ENCODE measurements around the gene NDUFAF8.

The NDUFAF8 gene

DNA sequence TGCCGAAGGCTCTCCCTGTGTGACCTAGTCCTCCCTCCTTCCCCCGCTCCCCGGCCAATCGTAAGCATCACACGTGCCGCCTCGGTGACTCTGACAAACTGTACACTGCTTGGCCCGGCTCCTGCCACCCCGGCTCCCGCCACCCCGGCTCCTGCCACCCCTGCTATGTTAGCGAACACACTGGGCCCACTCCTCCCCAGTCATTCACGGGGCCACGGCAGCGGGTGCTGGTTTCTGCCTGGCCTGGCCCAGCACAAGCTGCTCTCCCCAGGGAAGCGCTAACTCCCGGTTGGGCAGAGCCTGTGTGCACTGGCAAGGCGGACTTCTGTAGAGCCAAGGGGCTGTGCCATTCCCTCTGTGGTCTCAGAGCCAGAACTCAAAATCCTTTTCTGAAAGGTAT is 22.0 kb downstream of the NDUFAF8 start:
- Mint-ChIP-seq H3K4me3 (no peak overlapping the region), H3K4me1 (no peaks in the 10 kb centered on the region), H3K27me3 (no peaks in the 10 kb centered on the region), H3K36me3 (peaks cover 3% of the 10 kb centered on the region), H3K27ac (no peak overlapping the region), H3K9me3 (no peaks in the 10 kb centered on the region)

DNA sequence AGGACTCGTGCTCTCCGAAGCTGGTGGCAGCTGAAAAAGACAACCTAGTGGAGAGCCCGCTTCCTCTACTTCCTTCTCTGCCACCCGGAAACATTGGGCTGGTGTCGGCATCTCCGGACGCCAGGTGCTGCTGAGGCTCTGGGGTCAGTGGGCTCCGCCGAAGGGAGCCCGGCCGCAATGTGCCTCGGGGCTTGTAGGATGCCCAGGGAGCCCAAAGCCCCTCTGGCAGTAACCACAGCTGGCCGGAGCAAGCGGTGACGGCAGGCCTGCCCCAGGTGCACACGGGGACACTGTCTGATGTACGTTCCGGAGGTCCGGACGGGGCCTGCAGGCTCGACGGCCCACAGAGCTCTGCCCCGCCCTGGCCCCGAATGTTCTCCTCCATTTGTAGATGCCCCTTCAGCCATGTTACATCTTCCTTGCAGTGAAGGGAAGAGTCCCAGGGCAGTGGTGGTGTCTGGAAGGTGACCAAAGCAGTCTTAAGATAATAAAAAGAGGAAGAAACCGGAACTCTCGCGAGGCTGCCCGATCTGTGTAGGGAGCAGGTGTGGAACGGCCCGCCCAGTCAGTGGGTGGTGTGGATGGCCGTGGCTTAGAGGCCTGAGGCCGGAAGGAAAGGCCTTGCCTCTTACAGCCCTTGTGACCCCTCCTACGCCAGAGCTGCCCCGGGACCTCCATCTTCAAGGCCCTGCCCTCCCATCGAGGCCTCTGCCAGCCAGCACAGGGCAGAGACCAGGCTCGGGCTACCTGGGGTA is 22.6 kb downstream of the NDUFAF8 start:
- H3K4me1 Mint-ChIP-seq: no peaks in the 10 kb centered on the region

DNA sequence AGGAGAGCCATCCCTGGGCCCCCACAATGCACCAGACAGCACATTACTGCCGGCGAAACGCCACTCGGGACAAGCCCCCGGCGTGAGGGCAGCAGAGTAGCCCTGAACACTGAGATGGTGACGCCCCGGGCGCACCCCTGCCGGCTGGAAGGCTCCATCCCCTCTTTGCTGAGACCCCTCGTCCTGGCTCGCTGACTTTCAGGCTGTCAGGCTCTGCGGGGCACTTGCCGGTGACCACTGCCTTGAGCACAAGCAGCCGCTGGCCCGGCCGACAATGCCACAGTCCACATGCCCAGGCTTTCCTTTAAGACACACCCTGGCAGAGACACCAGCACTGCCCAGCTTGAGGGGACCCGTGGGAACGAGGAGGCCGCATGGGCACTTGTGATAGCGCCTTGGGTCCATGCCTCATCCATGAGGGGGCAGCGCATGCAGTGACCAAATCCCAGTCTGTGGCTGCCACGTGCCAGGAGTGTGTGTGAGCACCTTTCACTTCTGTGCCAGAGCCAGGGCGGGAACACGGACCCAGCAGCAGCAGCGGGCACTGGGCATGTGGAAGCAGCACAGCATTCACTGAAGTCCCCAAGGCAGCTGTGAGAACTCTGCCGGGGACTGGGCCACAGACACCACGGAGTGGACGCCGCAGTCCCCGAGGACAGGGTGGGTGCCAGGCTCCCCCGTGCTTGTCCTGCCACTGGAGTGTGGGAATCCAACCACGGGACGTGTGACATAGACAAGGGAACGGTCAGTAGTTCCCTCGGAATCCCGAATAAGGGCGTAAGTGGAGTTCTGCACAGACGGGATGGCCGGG is 24.5 kb downstream of the NDUFAF8 start:
- H3K9me3 Mint-ChIP-seq: no peaks in the 10 kb centered on the region
- H3K4me3 Mint-ChIP-seq: no peak overlapping the region
- no peaks in the 10 kb centered on the region for H3K27me3 Mint-ChIP-seq
- H3K27ac Mint-ChIP-seq: no peak overlapping the region
- H3K4me1 Mint-ChIP-seq: no peaks in the 10 kb centered on the region
- H3K36me3 Mint-ChIP-seq: peaks cover 5% of the 10 kb centered on the region

More for the DNA sequence above, 22.6 kb downstream of the NDUFAF8 start:
- Mint-ChIP-seq H3K36me3 (peaks cover 3% of the 10 kb centered on the region), H3K27me3 (no peaks in the 10 kb centered on the region), H3K4me3 (no peak overlapping the region), H3K27ac (no peak overlapping the region), H3K9me3 (no peaks in the 10 kb centered on the region)

DNA sequence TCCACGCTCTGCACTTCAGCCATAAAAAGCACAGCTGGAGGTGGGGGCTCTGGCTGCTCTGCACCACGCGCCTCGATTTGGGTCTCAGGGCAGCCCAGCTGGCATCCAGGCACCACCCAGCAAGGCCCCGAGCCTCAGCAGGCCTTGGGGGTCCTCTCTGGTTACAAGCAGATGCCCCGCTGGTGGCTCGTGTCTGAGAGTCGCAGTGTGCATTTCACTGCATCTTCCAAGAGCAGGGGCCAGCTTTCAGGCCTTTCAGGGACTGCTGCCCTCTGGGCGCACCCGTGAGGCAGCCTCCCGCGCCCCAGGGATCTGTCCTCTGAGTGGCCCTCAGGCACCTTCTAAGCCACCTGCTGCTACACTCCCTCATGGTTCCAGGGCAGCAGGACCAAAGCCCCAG is 25.5 kb downstream of the NDUFAF8 start:
- Mint-ChIP-seq H3K9me3 (no peaks in the 10 kb centered on the region), H3K4me1 (no peaks in the 10 kb centered on the region), H3K36me3 (peaks cover 9% of the 10 kb centered on the region), H3K4me3 (no peak overlapping the region), H3K27ac (no peak overlapping the region), H3K27me3 (no peaks in the 10 kb centered on the region)

DNA sequence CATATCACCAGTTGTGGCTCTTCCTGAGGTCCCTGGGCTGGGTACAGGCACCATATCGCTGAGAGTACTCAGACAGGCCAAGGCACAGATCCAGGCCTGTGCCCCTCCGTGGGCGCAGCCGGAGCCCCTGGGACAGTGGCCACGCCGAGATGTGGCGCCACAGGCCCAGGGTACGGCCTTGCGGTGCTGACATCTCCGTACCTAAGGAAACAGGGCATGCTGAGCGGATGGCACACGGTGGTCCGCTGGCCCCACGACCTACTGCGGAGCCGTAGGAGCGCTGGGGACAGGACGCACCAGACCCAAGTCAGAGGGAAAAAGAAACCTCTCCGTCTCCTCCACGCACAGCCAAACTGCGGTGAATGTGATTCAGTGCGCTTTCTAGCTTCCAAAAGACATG is 26.5 kb downstream of the NDUFAF8 start:
- Mint-ChIP-seq H3K27me3 (no peaks in the 10 kb centered on the region), H3K36me3 (peaks cover 9% of the 10 kb centered on the region), H3K4me1 (no peaks in the 10 kb centered on the region), H3K9me3 (no peaks in the 10 kb centered on the region), H3K4me3 (no peak overlapping the region), H3K27ac (no peak overlapping the region)

DNA sequence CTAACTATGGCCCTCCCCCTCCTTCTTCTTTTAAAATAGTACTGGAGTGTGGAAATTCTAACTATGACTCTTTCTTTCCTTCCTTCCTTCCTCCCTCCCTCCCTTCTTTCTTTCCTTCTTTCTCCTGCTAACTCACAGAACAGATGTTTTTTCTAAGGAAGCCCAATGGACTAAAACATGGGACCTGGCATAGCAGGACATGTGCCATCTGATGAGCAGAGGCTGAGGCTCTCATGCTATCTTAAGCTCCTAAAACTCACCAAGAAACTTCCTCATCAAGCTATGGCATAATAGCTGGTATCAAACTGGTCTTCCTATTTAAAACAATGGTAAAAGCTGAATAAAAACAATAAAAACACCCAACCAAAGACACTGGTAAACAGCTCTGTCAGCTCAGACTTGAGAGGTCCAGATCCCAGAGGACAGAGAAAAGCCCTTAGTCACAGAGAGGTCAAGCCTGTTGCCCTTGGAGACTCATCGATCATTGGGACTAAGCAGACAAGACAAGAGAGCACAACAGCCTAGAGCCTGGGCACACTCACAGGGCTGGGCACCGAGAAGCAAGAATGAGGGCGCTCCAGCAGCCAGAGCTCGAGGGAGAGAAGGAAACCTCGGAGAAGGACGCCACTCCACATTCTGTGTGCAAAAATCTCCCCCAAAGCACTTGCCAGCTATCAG is 28.4 kb downstream of the NDUFAF8 start:
- H3K4me3 Mint-ChIP-seq: no peak overlapping the region
- H3K9me3 Mint-ChIP-seq: no peaks in the 10 kb centered on the region
- no peaks in the 10 kb centered on the region for H3K27me3 Mint-ChIP-seq
- peaks cover under 1% of the 10 kb centered on the region for H3K4me1 Mint-ChIP-seq
- H3K36me3 Mint-ChIP-seq: peaks cover 10% of the 10 kb centered on the region
- H3K27ac Mint-ChIP-seq: peak overlapping the region; percentile 31

DNA sequence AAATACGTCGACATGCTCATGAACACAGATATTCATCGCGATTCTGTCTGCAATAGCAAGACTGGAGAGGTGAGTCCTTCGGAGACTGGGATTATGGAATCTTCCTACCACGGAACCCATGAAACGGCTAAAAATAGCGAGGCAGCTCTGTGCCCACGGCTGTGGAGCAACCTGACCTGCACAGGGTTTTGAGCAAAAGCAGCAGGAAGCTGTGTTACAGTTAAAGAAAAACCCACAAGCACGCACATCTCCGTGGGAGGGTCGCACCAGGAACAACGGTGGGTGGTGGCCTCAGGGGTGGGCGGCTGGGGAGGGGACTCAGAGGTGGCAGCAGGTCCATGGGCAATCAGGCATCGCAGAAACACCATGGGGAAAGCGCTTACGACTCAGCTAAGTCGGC is 31.2 kb downstream of the NDUFAF8 start:
- Mint-ChIP-seq H3K36me3 (peaks cover 13% of the 10 kb centered on the region), H3K4me1 (peaks cover 6% of the 10 kb centered on the region), H3K4me3 (no peak overlapping the region), H3K27me3 (no peaks in the 10 kb centered on the region), H3K9me3 (no peaks in the 10 kb centered on the region), H3K27ac (no peak overlapping the region)

DNA sequence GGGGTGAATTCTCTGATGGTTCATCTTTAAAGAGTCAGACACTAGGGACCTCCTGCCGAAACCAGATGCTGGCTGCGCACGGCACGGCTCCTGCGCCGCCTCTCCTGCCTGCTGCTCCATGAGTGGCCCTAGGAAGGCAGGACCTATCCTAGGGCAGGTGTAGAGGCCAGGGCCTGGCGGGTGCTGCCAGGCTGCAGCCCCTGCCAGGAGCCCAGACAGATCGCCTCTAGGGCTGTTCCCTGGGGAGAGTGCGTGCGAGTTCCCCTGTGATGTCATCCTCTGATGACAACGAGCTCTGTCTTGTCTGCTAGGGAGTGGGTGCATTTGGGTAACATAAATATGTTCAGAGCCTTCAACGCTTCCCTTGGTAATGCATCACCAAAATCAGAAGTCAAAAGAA is 32.1 kb downstream of the NDUFAF8 start:
- Mint-ChIP-seq H3K36me3 (peaks cover 11% of the 10 kb centered on the region), H3K27ac (no peak overlapping the region), H3K4me1 (peaks cover 6% of the 10 kb centered on the region)

DNA sequence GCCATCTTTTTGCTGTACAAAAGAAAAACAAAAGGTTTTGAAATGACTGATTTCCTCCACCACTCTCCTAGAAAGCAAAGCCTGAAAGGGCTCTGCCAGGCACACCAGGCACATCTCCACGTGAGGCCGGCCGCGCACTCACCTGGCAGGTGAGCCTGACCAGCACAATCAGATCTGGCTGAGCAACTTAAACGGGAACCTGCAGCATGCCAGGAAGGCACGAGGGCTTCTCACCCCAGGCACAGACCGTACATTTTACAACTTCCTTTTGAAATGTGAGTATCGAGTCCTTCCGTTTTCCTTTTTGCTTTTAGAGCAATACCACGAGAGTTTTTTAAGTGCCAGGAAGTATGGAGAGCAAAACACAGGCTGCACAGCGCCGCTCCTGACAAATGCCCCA is 33.5 kb downstream of the NDUFAF8 start:
- Mint-ChIP-seq H3K4me3 (no peak overlapping the region), H3K36me3 (peaks cover 11% of the 10 kb centered on the region), H3K27me3 (no peaks in the 10 kb centered on the region), H3K27ac (peak overlapping the region; percentile 41), H3K4me1 (peaks cover 6% of the 10 kb centered on the region), H3K9me3 (no peaks in the 10 kb centered on the region)

More for the DNA sequence above, 32.1 kb downstream of the NDUFAF8 start:
- Mint-ChIP-seq H3K9me3 (no peaks in the 10 kb centered on the region), H3K4me3 (no peak overlapping the region), H3K27me3 (no peaks in the 10 kb centered on the region)

DNA sequence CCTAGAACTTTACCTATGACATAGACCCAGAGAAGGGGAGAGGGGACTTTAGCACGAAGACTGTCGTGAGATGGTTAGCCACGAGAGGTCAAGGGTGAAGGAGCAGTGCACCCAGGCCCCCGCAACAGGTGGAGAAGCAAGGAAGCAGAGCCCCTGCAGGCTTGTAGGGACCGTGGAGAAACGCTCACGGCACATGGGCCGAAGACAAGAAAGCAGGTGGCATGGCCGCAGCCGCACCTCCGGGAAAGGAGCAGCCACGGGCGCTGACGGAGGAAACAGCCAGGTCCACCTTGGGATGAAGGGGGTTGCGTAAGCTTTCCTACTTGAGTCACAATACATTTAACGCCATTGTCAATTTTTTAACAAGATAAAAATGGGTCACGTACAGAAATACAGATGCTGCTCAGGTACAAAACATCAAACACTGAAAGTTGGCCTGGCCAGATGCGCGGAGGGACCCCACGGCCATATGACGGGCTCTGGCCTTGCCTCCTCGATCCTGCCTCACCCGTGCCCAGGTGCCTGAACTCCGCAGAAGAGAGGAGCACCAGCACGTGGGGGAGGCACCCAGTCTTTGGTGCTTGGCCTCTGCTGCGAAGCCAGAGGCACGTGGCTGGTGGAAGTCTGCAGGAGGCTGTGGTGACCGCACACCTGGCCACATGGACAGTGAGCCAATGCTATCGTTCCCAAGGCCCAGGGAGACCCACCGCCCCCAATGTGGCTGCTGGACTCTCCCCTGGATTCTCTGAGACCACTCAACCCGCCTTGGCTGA is 34.8 kb downstream of the NDUFAF8 start:
- Mint-ChIP-seq H3K36me3 (peaks cover 7% of the 10 kb centered on the region), H3K4me3 (no peak overlapping the region), H3K27ac (no peak overlapping the region), H3K9me3 (no peaks in the 10 kb centered on the region), H3K27me3 (no peaks in the 10 kb centered on the region), H3K4me1 (peaks cover 6% of the 10 kb centered on the region)

DNA sequence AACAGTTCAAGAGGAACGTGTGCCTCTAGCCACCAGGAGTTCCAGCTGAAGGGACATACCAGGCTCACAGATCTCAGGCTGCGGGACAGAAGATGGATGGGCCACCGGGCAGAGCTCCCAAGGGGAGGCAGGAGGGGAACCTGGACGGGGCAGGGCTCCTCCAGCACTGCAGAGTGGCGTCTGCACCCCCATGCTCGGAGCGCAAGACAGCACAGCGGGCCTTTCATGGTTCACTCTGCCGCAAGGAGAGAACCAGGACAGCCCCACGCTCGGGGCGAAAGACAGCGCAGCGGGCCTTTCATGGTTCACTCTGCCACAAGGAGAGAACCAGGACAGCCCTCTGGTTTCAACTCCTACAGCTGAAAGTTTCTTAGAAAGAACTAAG is 35.3 kb downstream of the NDUFAF8 start:
- Mint-ChIP-seq H3K27me3 (no peaks in the 10 kb centered on the region), H3K4me1 (peaks cover 6% of the 10 kb centered on the region), H3K9me3 (no peaks in the 10 kb centered on the region), H3K4me3 (no peak overlapping the region), H3K27ac (no peak overlapping the region), H3K36me3 (peaks cover 6% of the 10 kb centered on the region)

DNA sequence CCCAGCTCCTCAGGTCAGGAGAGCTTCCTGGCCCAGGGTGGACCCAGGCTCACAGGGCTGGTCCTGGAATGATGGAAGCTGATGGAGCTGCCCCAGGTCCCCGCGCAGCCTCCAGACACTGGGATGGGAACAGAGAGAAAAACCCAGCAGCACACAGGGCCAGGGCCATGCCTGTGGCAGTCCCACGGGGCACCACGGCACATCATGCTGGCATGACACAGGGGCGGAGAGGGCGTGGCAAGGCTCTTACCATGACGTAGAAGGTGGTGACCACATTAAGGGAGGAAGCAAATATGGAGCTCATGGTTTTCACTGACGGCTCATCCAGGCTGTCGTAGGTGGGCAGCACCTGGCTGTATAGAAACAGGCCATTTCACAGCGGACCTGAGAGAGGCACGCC is 37.7 kb downstream of the NDUFAF8 start:
- Mint-ChIP-seq H3K9me3 (no peaks in the 10 kb centered on the region), H3K27me3 (no peaks in the 10 kb centered on the region), H3K36me3 (peaks cover 8% of the 10 kb centered on the region), H3K27ac (no peak overlapping the region), H3K4me3 (no peak overlapping the region), H3K4me1 (peaks cover 6% of the 10 kb centered on the region)

DNA sequence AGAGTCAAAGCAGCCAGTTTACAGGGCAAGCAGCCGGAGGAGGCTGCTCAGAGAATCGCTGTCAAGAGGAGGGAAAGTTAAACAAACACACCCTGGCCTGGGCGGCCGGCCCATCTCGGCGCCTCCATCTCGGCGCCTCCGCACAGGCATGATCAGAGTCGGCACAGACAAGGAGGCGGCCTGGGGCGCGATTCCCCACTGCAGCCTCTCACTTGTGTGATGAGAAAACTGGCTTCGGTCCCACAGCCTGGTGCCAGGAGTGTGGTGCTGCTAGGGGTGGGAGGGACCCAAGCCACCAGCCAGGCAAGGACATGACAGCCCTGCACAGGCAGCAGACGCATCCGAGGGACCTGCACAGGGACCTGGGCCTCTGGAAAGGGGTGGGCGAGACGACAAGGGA is 38.3 kb downstream of the NDUFAF8 start:
- H3K27me3 Mint-ChIP-seq: no peaks in the 10 kb centered on the region
- no peaks in the 10 kb centered on the region for H3K9me3 Mint-ChIP-seq
- H3K36me3 Mint-ChIP-seq: peaks cover 8% of the 10 kb centered on the region
- H3K4me1 Mint-ChIP-seq: peaks cover 6% of the 10 kb centered on the region
- H3K4me3 Mint-ChIP-seq: no peak overlapping the region
- no peak overlapping the region for H3K27ac Mint-ChIP-seq

DNA sequence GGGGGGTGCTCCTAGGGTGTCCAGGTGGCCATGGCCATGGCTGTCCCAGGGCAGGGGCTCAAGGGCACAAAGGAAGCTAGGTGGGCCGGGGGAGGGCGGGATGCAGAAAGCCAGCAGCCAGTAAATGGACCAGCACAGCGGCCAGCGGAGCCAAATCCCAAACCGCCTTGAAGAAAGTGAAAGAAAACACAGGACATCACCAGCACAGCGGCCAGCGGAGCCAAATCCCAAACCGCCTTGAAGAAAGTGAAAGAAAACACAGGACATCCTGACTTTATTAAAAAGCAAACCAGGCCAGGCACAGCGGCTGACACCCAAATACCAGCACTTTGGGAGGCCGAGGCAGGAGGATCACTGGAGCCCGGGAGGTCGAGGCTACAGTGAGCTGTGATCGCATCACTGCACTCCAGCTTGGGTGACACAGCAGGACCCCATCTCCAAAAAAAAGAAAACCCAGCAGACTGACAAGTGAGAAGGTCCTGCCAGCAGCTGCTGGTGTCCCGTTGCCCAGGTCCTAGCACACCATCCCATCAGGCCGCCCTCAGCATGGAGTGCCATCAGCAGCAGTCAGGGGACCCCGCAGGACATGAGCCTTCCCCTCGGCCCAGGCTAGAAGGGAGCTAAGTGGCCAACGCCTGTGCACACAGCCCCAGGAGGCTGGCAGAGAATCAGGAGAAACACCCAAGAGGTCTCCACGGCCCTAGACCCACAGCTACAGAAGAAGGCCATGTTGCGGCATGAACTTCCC is 39.0 kb downstream of the NDUFAF8 start:
- H3K9me3 Mint-ChIP-seq: no peaks in the 10 kb centered on the region
- peaks cover 4% of the 10 kb centered on the region for H3K36me3 Mint-ChIP-seq
- no peak overlapping the region for H3K4me3 Mint-ChIP-seq
- H3K4me1 Mint-ChIP-seq: no peaks in the 10 kb centered on the region
- H3K27ac Mint-ChIP-seq: no peak overlapping the region
- H3K27me3 Mint-ChIP-seq: no peaks in the 10 kb centered on the region

DNA sequence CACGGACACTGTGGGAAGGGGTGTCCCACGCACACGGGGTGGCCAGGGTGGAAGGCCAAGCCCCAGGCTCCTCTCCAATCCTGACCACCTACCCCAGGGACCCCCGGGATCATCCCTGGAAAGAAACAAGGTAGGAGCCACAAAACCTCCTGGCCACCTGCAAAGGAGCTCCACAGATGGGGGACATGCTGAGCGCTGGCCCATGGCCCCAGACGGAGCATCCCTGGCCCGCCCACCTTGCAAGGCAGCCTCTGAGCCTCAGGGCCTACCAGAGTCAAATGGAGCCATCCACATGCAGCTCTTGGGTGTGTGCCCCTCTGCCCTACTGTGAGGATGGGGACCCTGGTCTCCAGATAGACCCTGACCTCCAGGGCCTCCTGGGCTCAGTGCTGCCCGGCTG is 39.7 kb downstream of the NDUFAF8 start:
- no peak overlapping the region for H3K27ac Mint-ChIP-seq
- H3K4me3 Mint-ChIP-seq: no peak overlapping the region
- no peaks in the 10 kb centered on the region for H3K4me1 Mint-ChIP-seq
- peaks cover 4% of the 10 kb centered on the region for H3K36me3 Mint-ChIP-seq
- H3K27me3 Mint-ChIP-seq: no peaks in the 10 kb centered on the region
- H3K9me3 Mint-ChIP-seq: no peaks in the 10 kb centered on the region

Measured in activated naive CD4-positive, alpha-beta T cell treated with anti-CD3 and anti-CD28 coated beads, Interleukin-2, amount 50 U/mL, for 24 hours (primary cell).